ENCODE results near the gene FANCM.
"Not testable (repeated sequence)": the region's sequence is repeated elsewhere in the genome, so short reads cannot be mapped to it uniquely, and the experiment has no call there.

DNA sequence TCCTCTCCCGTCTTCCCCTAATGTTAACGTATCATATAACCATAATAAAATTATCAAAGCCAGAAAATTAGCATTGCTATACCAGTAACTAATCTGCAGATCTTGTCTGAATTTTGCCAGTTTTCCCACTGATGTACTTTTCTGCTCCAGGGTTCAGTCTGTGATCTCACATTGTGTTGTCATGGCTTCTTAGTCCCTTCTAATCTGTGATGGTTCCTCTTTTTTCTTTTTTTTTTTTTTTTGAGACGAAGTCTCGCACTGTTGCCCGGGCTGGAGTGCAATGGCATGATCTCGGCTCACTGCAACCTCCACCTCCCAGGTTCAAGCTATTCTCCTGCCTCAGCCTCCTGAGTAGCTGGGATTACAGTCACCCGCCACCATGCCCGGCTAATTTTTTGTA is 6.4 kb downstream of the FANCM start:
- TF ChIP-seq POLR2A (IDR thresholded peaks at IDR 0.05; ENCODE audit: low read length); GATA1 (IDR thresholded peaks at IDR 0.05; ENCODE audit: low read depth, low read length): not testable (repeated sequence)
